NOMO-1 treated with DMSO at 0.1 percent for 48 hours (cell line): Measurements from ENCODE around the gene SORD.
A peak's percentile ranks its signal among the peaks of the same experiment; 100 is the strongest.
"Not testable (repeated sequence)": the region's sequence is repeated elsewhere in the genome, so short reads cannot be mapped to it uniquely, and the experiment has no call there.

Source experiments
- DNase-seq: peaks from one replicate; lab custom pipeline; 2025; ENCODE audit not compliant: unreplicated experiment; lab: John Stamatoyannopoulos, UW

Gene SORD

GRCh38 chr15:45058690-45059675, 36.0 kb downstream of the SORD start:
- DNase-seq = not testable (repeated sequence)

- not testable (repeated sequence) for DNase-seq
These were observed 39.3 kb downstream of the SORD start for GRCh38 chr15:45062301-45062700.

GRCh38 chr15:45064386-45064785, 41.4 kb downstream of the SORD start:
- no peak for DNase-seq

- not testable (repeated sequence) for DNase-seq
These were observed 47.0 kb downstream of the SORD start for GRCh38 chr15:45069942-45070360.

GRCh38 chr15:45073602-45074001, 50.6 kb downstream of the SORD start:
- not testable (repeated sequence) for DNase-seq

- not testable (repeated sequence) for DNase-seq
These were observed 52.7 kb downstream of the SORD start for GRCh38 chr15:45075440-45076320.

GRCh38 chr15:45077391-45077790, 54.4 kb downstream of the SORD start:
- not testable (repeated sequence) for DNase-seq

GRCh38 chr15:45079201-45079600, 56.2 kb downstream of the SORD start:
- DNase-seq = not testable (repeated sequence)

- not testable (repeated sequence) for DNase-seq
These were observed 56.7 kb downstream of the SORD start for GRCh38 chr15:45079628-45080246.

- not testable (repeated sequence) for DNase-seq
These were observed 57.6 kb downstream of the SORD start for GRCh38 chr15:45080593-45080992.

GRCh38 chr15:45082412-45082811, 59.4 kb downstream of the SORD start:
- DNase-seq = not testable (repeated sequence)

GRCh38 chr15:45083223-45083622, 60.2 kb downstream of the SORD start:
- no peak for DNase-seq

GRCh38 chr15:45084163-45084562, 61.2 kb downstream of the SORD start:
- DNase-seq = no peak

- peak; percentile 1 for DNase-seq
These were observed 64.5 kb downstream of the SORD start for GRCh38 chr15:45087513-45087912.

GRCh38 chr15:45088801-45089711, 66.1 kb downstream of the SORD start:
- DNase-seq = no peak

- DNase-seq = no peak
These were observed 66.8 kb downstream of the SORD start for GRCh38 chr15:45089712-45090373.

GRCh38 chr15:45091161-45091560, 68.2 kb downstream of the SORD start:
- no peak for DNase-seq

GRCh38 chr15:45091576-45091975, 68.6 kb downstream of the SORD start:
- DNase-seq = no peak

GRCh38 chr15:45093013-45093412, 70.0 kb downstream of the SORD start:
- no peak for DNase-seq
